Glutamatergic neuron (in vitro differentiated cells): ENCODE measurements around the gene HDAC4. TPM values are rescaled to one million over a fixed set of nuclear protein-coding genes. Genes with fewer than 3 reads are reported as not detected.

Experiments
- DNase-seq: peaks from one replicate; pipeline ENCODE4 v3.0.0; 2022
- H3K27ac Mint-ChIP-seq: one replicate; pipeline ENCODE4 v1.8.0; 2020; ENCODE audit warnings: mild to moderate bottlenecking, mixed read lengths, inconsistent platforms; ENCODE audit not compliant: unreplicated experiment
- H3K27me3 Mint-ChIP-seq: one replicate; pipeline ENCODE4 v1.8.0; 2020; ENCODE audit warnings: mild to moderate bottlenecking, moderate library complexity, mixed read lengths, inconsistent platforms; ENCODE audit not compliant: unreplicated experiment
- H3K36me3 Mint-ChIP-seq: one replicate; pipeline ENCODE4 v1.8.0; 2020; ENCODE audit warnings: mild to moderate bottlenecking, mixed read lengths, inconsistent platforms; ENCODE audit not compliant: unreplicated experiment
- H3K4me1 Mint-ChIP-seq: one replicate; pipeline ENCODE4 v1.8.0; 2020; ENCODE audit warnings: mild to moderate bottlenecking, low read depth, mixed read lengths, inconsistent platforms; ENCODE audit not compliant: unreplicated experiment
- H3K4me3 Mint-ChIP-seq: one replicate; pipeline ENCODE4 v1.8.0; 2020; ENCODE audit warnings: mild to moderate bottlenecking, mixed read lengths, inconsistent platforms; ENCODE audit not compliant: unreplicated experiment
- H3K9me3 Mint-ChIP-seq: one replicate; pipeline ENCODE4 v1.8.0; 2020; ENCODE audit warnings: mild to moderate bottlenecking, moderate library complexity, mixed read lengths, inconsistent platforms; ENCODE audit not compliant: unreplicated experiment
- CTCF ChIP-seq: fragments of 200-600 bp; sonication (generic); IDR thresholded peaks from one replicate; pipeline ENCODE4 v1.5.0; 2021; ENCODE audit not compliant: partially characterized antibody, unreplicated experiment
- total RNA-seq: library from RNA; stranded (reverse); fragmentation: NEBNext Ultra II Directional; extraction: Animal tissue kit (Norgen Biotek cat#: 25700); gene quantifications from one replicate; pipeline ENCODE4 v1.2.1, GENCODE V29; 2021; ENCODE audit not compliant: unreplicated experiment

Gene HDAC4
- total RNA-seq, 1 donor from 2014 or later, result 90.6 TPM

GRCh38 chr2:239359196-239359912 is 41.5 kb downstream of the HDAC4 start:
- H3K27ac Mint-ChIP-seq, result no peak overlapping the region
- no peak for DNase-seq
- no peak overlapping the region for H3K4me3 Mint-ChIP-seq
- H3K36me3 Mint-ChIP-seq, result peaks cover 12% of the 10 kb centered on the region
- peaks cover 6% of the 10 kb centered on the region for H3K9me3 Mint-ChIP-seq
- peaks cover 2% of the 10 kb centered on the region for H3K27me3 Mint-ChIP-seq
- no peak for TF ChIP-seq CTCF
- peaks cover 39% of the 10 kb centered on the region for H3K4me1 Mint-ChIP-seq

- Mint-ChIP-seq H3K36me3 (peaks cover 12% of the 10 kb centered on the region), H3K9me3 (peaks cover 11% of the 10 kb centered on the region), H3K4me1 (peaks cover 32% of the 10 kb centered on the region), H3K27me3 (peaks cover 4% of the 10 kb centered on the region), H3K27ac (peak overlapping the region; percentile 16), H3K4me3 (no peak overlapping the region)
- TF ChIP-seq CTCF, result no peak
- no peak for DNase-seq
Measured at GRCh38 chr2:239358062-239358754, 42.6 kb downstream of the HDAC4 start.

- peaks cover 4% of the 10 kb centered on the region for H3K27me3 Mint-ChIP-seq
- H3K27ac Mint-ChIP-seq, result no peak overlapping the region
- no peak for TF ChIP-seq CTCF
- H3K36me3 Mint-ChIP-seq, result peaks cover 12% of the 10 kb centered on the region
- peaks cover 10% of the 10 kb centered on the region for H3K9me3 Mint-ChIP-seq
- no peak overlapping the region for H3K4me3 Mint-ChIP-seq
- peaks cover 16% of the 10 kb centered on the region for H3K4me1 Mint-ChIP-seq
- DNase-seq, result no peak
Measured at GRCh38 chr2:239355724-239356123, 45.1 kb downstream of the HDAC4 start.

- Mint-ChIP-seq H3K4me1 (peaks cover 16% of the 10 kb centered on the region), H3K27ac (peak overlapping the region; percentile 6), H3K4me3 (no peak overlapping the region), H3K36me3 (peaks cover 12% of the 10 kb centered on the region), H3K27me3 (peaks cover 4% of the 10 kb centered on the region), H3K9me3 (peaks cover 10% of the 10 kb centered on the region)
- no peak for TF ChIP-seq CTCF
- no peak for DNase-seq
Measured at GRCh38 chr2:239355139-239355538, 45.7 kb downstream of the HDAC4 start.

GRCh38 chr2:239354791-239355136 is 46.1 kb downstream of the HDAC4 start:
- no peak for TF ChIP-seq CTCF
- H3K4me1 Mint-ChIP-seq, result peaks cover 18% of the 10 kb centered on the region
- H3K36me3 Mint-ChIP-seq, result peaks cover 12% of the 10 kb centered on the region
- no peak overlapping the region for H3K27ac Mint-ChIP-seq
- H3K4me3 Mint-ChIP-seq, result no peak overlapping the region
- DNase-seq, result no peak
- H3K9me3 Mint-ChIP-seq, result peaks cover 10% of the 10 kb centered on the region
- H3K27me3 Mint-ChIP-seq, result peaks cover 4% of the 10 kb centered on the region
